Activated CD4-positive, CD25-positive, alpha-beta regulatory T cell treated with anti-CD3 and anti-CD28 coated beads, Interleukin-2, amount 50 U/mL, for 72 hours (primary cell): ENCODE measurements around the gene GP1BA.

Experiments used
- DNase-seq: peaks from one replicate; pipeline ENCODE4 v3.0.0; 2021

GP1BA gene

GRCh38 chr17:4978726-4979125 is 46.6 kb downstream of the GP1BA start:
- DNase-seq, result no peak

DNA sequence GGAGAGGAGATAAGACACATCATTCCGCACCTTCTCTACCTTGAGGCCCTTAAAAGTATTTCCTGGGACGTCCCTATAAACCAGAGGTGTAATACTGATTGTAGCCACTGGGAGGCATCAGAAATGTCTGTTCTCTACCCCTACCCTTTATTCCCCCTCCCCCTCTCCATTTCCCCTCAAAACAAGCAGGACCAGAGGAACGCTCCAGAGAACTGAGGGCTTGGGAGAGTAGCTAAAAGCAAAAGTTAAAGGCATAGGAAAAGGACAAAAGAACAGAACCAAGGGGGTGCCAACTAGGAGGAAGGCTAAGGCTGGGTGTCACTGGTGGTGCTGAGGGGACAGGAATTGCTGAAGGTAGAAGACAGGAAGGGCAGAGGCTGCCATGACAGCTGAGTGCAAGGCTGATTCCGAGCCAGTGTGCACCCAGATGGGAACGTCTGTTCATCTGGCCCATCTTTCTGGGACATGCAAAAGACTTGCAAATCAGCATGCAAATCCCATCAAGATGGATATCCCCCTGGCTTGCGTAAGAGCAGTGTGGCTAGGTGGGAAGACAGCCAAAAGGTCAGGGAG is 48.7 kb downstream of the GP1BA start:
- DNase-seq, result no peak

- no peak for DNase-seq
Measured at GRCh38 chr17:4982305-4982704, 50.2 kb downstream of the GP1BA start.
